Brain microvascular endothelial cell (primary cell): ENCODE measurements around the gene HIBADH.
"Not testable (repeated sequence)": the region's sequence is repeated elsewhere in the genome, so short reads cannot be mapped to it uniquely, and the experiment has no call there.

ENCODE experiments used
- DNase-seq: peaks from one replicate; pipeline ENCODE4 v3.0.0-alpha.2; 2020
- H3K27ac ChIP-seq: fragments of 250-450 bp; sonication (Bioruptor Pico); 2 replicates; pipeline ENCODE4 v1.5.1; 2020; ENCODE audit warnings: mild to moderate bottlenecking, moderate library complexity
- H3K27me3 ChIP-seq: fragments of 250-450 bp; sonication (Bioruptor Pico); replicated peaks from 2 replicates; pipeline ENCODE4 v1.5.1; 2020; ENCODE audit warnings: mild to moderate bottlenecking
- H3K36me3 ChIP-seq: fragments of 250-450 bp; sonication (Bioruptor Pico); replicated peaks from 2 replicates; pipeline ENCODE4 v1.5.1; 2020; ENCODE audit warnings: mild to moderate bottlenecking
- H3K4me3 ChIP-seq: 2 replicates; pipeline ENCODE4 v1.5.1; 2011; ENCODE audit warnings: low read depth, mild to moderate bottlenecking, control low read depth, low read length, moderate library complexity
- in situ Hi-C: cut with HindIII; loops from 2 replicates; pipeline ENCODE4 v1.10.0; 2017; ENCODE audit warnings: low sequenced_read_pairs, low pct_ligation_motif_present
- TF ChIP-seq, protein P1 (sequence below): IDR thresholded peaks from 2 replicates; pipeline ENCODE4 v1.5.1; 2011; ENCODE audit warnings: low read depth, mild to moderate bottlenecking, moderate library complexity, low read length, control low read depth, inconsistent platforms; ENCODE audit errors: missing control alignments

The HIBADH gene

DNA sequence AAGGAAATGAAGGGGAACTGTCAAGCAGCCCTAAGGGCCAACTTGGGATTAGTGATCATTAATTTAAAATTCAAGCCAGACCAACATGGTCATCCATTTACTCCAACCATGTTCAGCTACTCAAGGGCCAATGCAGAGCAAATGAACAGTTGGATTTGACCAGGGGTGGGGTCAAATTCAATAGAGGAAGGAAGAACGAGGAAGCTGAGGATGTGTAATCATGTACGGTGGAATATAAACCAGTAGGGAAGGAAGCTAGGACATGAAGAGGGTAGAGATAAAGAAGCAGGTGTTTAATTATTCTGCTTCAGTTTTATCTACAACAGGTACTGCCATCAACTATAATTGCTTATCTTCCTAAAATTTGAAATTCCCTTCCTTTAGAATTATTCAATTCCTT is 81.6 kb downstream of the HIBADH start:
- DNase-seq = no peak
- H3K4me3 ChIP-seq = no peak overlapping the region
- in situ Hi-C loops = loop anchor here (25.0 kb wide), 1 partner anchor 369 kb away; the partner anchor contains the start of gene HOXA13
- TF ChIP-seq, protein P1, sequence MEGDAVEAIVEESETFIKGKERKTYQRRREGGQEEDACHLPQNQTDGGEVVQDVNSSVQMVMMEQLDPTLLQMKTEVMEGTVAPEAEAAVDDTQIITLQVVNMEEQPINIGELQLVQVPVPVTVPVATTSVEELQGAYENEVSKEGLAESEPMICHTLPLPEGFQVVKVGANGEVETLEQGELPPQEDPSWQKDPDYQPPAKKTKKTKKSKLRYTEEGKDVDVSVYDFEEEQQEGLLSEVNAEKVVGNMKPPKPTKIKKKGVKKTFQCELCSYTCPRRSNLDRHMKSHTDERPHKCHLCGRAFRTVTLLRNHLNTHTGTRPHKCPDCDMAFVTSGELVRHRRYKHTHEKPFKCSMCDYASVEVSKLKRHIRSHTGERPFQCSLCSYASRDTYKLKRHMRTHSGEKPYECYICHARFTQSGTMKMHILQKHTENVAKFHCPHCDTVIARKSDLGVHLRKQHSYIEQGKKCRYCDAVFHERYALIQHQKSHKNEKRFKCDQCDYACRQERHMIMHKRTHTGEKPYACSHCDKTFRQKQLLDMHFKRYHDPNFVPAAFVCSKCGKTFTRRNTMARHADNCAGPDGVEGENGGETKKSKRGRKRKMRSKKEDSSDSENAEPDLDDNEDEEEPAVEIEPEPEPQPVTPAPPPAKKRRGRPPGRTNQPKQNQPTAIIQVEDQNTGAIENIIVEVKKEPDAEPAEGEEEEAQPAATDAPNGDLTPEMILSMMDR = no peak
- H3K27ac ChIP-seq = no peak overlapping the region
- no peaks in the 10 kb centered on the region for H3K36me3 ChIP-seq
- no peaks in the 10 kb centered on the region for H3K27me3 ChIP-seq

DNA sequence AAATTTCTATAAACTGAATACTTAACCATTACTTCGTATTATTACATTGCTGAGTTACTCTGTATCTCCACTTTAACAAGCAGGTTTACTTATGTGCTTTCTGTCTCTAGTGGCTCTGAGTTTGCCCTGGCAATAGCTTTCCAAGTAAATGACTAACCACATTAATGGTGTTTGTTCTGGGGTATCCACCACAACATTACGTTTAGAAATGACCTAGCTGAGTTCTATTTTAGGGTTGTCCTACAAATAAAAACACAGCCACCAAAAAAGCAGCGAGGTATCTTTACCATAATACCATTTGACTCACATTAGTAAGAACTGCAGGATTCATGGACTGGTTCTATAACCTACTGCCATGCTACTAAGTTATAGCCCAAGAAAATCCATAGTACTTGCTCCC is 83.1 kb downstream of the HIBADH start:
- H3K27me3 ChIP-seq = no peaks in the 10 kb centered on the region
- H3K36me3 ChIP-seq = no peaks in the 10 kb centered on the region
- in situ Hi-C loops = loop anchor here (25.0 kb wide), 1 partner anchor 367 kb away; the partner anchor contains the start of gene HOXA13
- no peak overlapping the region for H3K4me3 ChIP-seq
- TF ChIP-seq, protein P1 = no peak
- H3K27ac ChIP-seq = no peak overlapping the region
- DNase-seq = no peak

GRCh38 chr7:27578169-27578568 is 84.5 kb downstream of the HIBADH start:
- in situ Hi-C loops = loop anchor here (25.0 kb wide), 1 partner anchor 366 kb away; the partner anchor contains the start of gene HOXA13
- not testable (repeated sequence) for H3K4me3 ChIP-seq, H3K27ac ChIP-seq, H3K36me3 ChIP-seq, DNase-seq, H3K27me3 ChIP-seq

GRCh38 chr7:27576360-27576944 is 86.2 kb downstream of the HIBADH start:
- Histone ChIP-seq H3K27ac (no peak overlapping the region), H3K36me3 (no peaks in the 10 kb centered on the region), H3K4me3 (no peak overlapping the region), H3K27me3 (no peaks in the 10 kb centered on the region)
- DNase-seq = no peak
- TF ChIP-seq, protein P1 = peak; percentile 28
- in situ Hi-C loops = loop anchor here (25.0 kb wide), 1 partner anchor 364 kb away; the partner anchor contains the start of gene HOXA13

- TF ChIP-seq, protein P1 = no peak
- DNase-seq = no peak
- no peak overlapping the region for H3K4me3 ChIP-seq
- no peaks in the 10 kb centered on the region for H3K36me3 ChIP-seq
- no peaks in the 10 kb centered on the region for H3K27me3 ChIP-seq
- no peak overlapping the region for H3K27ac ChIP-seq
- in situ Hi-C loops = loop anchor here (25.0 kb wide), 1 partner anchor 363 kb away; the partner anchor contains the start of gene HOXA13
These were observed 87.1 kb downstream of the HIBADH start for GRCh38 chr7:27575613-27576012.

DNA sequence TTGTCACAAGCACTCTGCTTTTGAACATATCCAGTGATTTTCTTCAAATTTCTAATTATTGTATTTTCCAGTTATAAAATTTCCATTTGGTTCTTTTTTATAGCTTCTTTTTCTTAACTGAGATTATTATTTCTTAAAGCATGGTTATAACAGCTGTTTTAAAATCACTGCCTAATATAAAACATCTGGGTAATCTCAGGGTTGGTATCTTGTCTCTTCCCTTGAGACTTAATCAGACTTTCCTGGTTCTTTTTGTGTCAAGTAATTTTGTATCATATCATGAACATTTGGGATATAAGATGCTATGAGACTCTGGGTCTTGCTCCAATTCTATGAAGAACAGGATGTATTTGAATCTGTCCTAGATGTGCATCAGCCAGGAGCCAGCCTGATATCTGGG is 93.6 kb downstream of the HIBADH start:
- TF ChIP-seq, protein P1 = no peak
- no peak overlapping the region for H3K4me3 ChIP-seq
- in situ Hi-C loops = no loop called here
- DNase-seq = no peak
- H3K36me3 ChIP-seq = no peaks in the 10 kb centered on the region
- no peak overlapping the region for H3K27ac ChIP-seq
- H3K27me3 ChIP-seq = no peaks in the 10 kb centered on the region
